K562 (cell line): ENCODE results near the gene SOCS7. TPM values are rescaled to one million over a fixed set of nuclear protein-coding genes. Genes with fewer than 3 reads are reported as not detected.

Source experiments
- ATAC-seq: fragments of 200-7000 bp; cut with Tn5 transposase; 3 replicates; pipeline ENCODE4 v1.9.1; 2020; ENCODE audit warnings: moderate library complexity
- BruUV-seq: library from RNA; stranded (reverse); fragments of 400-500 nt; replicated peaks from 2 replicates; lab custom pipeline; 2021; lab: Mats Ljungman, UMichigan
- CTCF ChIA-PET: fragments of 300-600 bp; formaldehyde crosslinking; extraction: SDS; loops from one replicate; lab custom pipeline; 2021; ENCODE audit warnings: low intra/inter-chr PET ratio; lab: Yijun Ruan, JAX
- POLR2A ChIA-PET: fragments of 300-600, 350-650 bp; sonication (Branson Sonifier 250); formaldehyde crosslinking; extraction: SDS; loops from one replicate; lab custom pipeline; 2021; ENCODE audit warnings: antibody characterized with exemption, inconsistent platforms; lab: Yijun Ruan, JAX
- DNase-seq, 4 experiments: peaks; one replicate each; pipeline versions ENCODE4 v3.0.0 to v3.0.0-alpha.2; 2011 to 2018; ENCODE audit warnings: low spot score in 3 of 4, mixed read lengths in 3 of 4; ENCODE audit errors: extremely low read depth in 1 of 4
- FAIRE-seq: peaks from 2 replicates; lab custom pipeline; 2011; peaks lifted over from hg19 to GRCh38; lab: Jason Lieb, UNC
- H2AFZ ChIP-seq: 2 replicates; pipeline ENCODE4 v1.6.0; 2011; ENCODE audit warnings: low read depth, low read length, control low read depth, inconsistent platforms
- H3K27ac ChIP-seq: fragments of 200-600 bp; 3 replicates; pipeline ENCODE4 v1.8.0; 2011; ENCODE audit warnings: low read depth, mild to moderate bottlenecking, control low read depth, inconsistent platforms, low read length, moderate library complexity, mixed read lengths; ENCODE audit errors: extremely low read depth
- H3K27me3 ChIP-seq, 2 experiments: fragments of 300-600 bp in 1 of 2; 2 replicates in 1 of 2; 3 replicates in 1 of 2; pipeline versions ENCODE4 v1.6.0 to v1.8.0; 2011; ENCODE audit warnings: inconsistent platforms in 2 of 2, low read length in 2 of 2, mild to moderate bottlenecking in 1 of 2, mixed read lengths in 1 of 2, moderate library complexity in 1 of 2; ENCODE audit not compliant: control insufficient read depth in 2 of 2, insufficient read depth in 2 of 2
- H3K36me3 ChIP-seq: fragments of 300-600 bp; 3 replicates; pipeline ENCODE4 v1.8.0; 2011; ENCODE audit warnings: mild to moderate bottlenecking, low read length, inconsistent platforms; ENCODE audit not compliant: control insufficient read depth, insufficient read depth
- H3K4me1 ChIP-seq, 2 experiments: fragments of 200-600 bp in 1 of 2; replicated peaks in 1 of 2; 2 replicates in 1 of 2; 3 replicates in 1 of 2; pipeline versions ENCODE4 v1.5.1 to v1.8.0; 2011; ENCODE audit warnings: inconsistent platforms in 2 of 2, low read length in 2 of 2, mild to moderate bottlenecking in 1 of 2, mixed read lengths in 1 of 2, moderate library complexity in 1 of 2; ENCODE audit not compliant: control insufficient read depth in 2 of 2, insufficient read depth in 2 of 2
- H3K4me2 ChIP-seq: 2 replicates; pipeline ENCODE4 v1.6.1; 2011; ENCODE audit warnings: low read length, control low read depth, inconsistent platforms, mixed read lengths; ENCODE audit not compliant: insufficient read depth
- H3K4me3 ChIP-seq: fragments of 200-600 bp; sonication (generic), shearing (Covaris generic); 2 replicates; pipeline ENCODE4 v1.5.1; 2016; ENCODE audit warnings: control low read depth, inconsistent platforms
- H3K79me2 ChIP-seq: fragments of 200-600 bp; 3 replicates; pipeline ENCODE4 v1.8.0; 2011; ENCODE audit warnings: low read length, inconsistent platforms; ENCODE audit not compliant: control insufficient read depth, insufficient read depth
- H3K9ac ChIP-seq, 2 experiments: 2 replicates each; pipeline versions ENCODE4 v1.6.0 to v1.6.1; 2011; ENCODE audit warnings: low read depth in 2 of 2, low read length in 2 of 2, control low read depth in 1 of 2, inconsistent platforms in 1 of 2, mild to moderate bottlenecking in 1 of 2, mixed read lengths in 1 of 2; ENCODE audit not compliant: insufficient read depth in 1 of 2
- H3K9me1 ChIP-seq: one replicate; pipeline ENCODE4 v1.6.0; 2011; ENCODE audit warnings: inconsistent platforms, mild to moderate bottlenecking, low read length, moderate library complexity; ENCODE audit not compliant: control insufficient read depth, insufficient read depth
- H3K9me3 ChIP-seq: replicated peaks from 2 replicates; pipeline ENCODE4 v1.5.1; 2011; ENCODE audit warnings: low read depth, low read length, inconsistent platforms; ENCODE audit not compliant: control insufficient read depth, insufficient read depth
- H4K20me1 ChIP-seq: replicated peaks from 2 replicates; pipeline ENCODE4 v1.6.1; 2011; ENCODE audit warnings: low read length, inconsistent platforms, mixed read lengths; ENCODE audit not compliant: control insufficient read depth, insufficient read depth
- CEBPZ ChIP-seq: fragments of 150-350 bp; IDR thresholded peaks from 2 replicates; pipeline ENCODE4 v1.6.1; 2014; ENCODE audit warnings: low read depth, mild to moderate bottlenecking, low read length, borderline replicate concordance
- FOXP1 ChIP-seq: sonication (generic); formaldehyde crosslinking; IDR thresholded peaks from 2 replicates; pipeline ENCODE4 v1.8.0; 2022; ENCODE audit warnings: mild to moderate bottlenecking, missing genetic modification reagents
- HNRNPLL ChIP-seq: fragments of 200-400 bp; formaldehyde crosslinking; IDR thresholded peaks from 2 replicates; pipeline ENCODE4 v1.6.1; 2017; ENCODE audit warnings: low read length, low read depth, mild to moderate bottlenecking; ENCODE audit not compliant: poor library complexity, severe bottlenecking
- MAFK ChIP-seq: IDR thresholded peaks from 2 replicates; pipeline ENCODE4 v1.6.1; 2011; ENCODE audit warnings: low read length, improper control_type of control experiment
- MECOM ChIP-seq: fragments of 250-450 bp; sonication (Bioruptor Pico); IDR thresholded peaks from 2 replicates; pipeline ENCODE4 v1.8.0; 2022; ENCODE audit warnings: inconsistent platforms
- MEF2D ChIP-seq: conservative IDR thresholded peaks from 2 replicates; pipeline ENCODE4 v1.6.1; 2016; ENCODE audit warnings: low read depth, missing genetic modification characterization, missing compliant biosample characterization
- SMAD4 ChIP-seq: fragments of 250-450 bp; sonication (Bioruptor Pico); conservative IDR thresholded peaks from 2 replicates; pipeline ENCODE4 v1.8.0; 2021; ENCODE audit warnings: inconsistent platforms, mild to moderate bottlenecking, moderate library complexity
- SREBF2 ChIP-seq: sonication (generic); formaldehyde crosslinking; IDR thresholded peaks from 2 replicates; pipeline ENCODE4 v1.4.0; 2020; ENCODE audit warnings: mild to moderate bottlenecking, missing genetic modification reagents
- STAG1 ChIP-seq: sonication (generic); formaldehyde crosslinking; IDR thresholded peaks from 2 replicates; pipeline ENCODE4 v1.5.0; 2020; ENCODE audit warnings: missing genetic modification reagents, borderline replicate concordance
- TEAD2 ChIP-seq: fragments of 450-650 bp; IDR thresholded peaks from 2 replicates; pipeline ENCODE4 v1.6.1; 2016; ENCODE audit warnings: missing genetic modification characterization, control low read depth, missing compliant biosample characterization
- ZNF165 ChIP-seq: fragments of 250-450 bp; sonication (Bioruptor Pico); IDR thresholded peaks from 2 replicates; pipeline ENCODE4 v1.4.0; 2020; ENCODE audit warnings: borderline replicate concordance
- ZNF766 ChIP-seq: fragments of 200-800 bp; sonication (Bioruptor generic); conservative IDR thresholded peaks from 2 replicates; pipeline ENCODE4 v1.6.1; 2016; ENCODE audit warnings: missing genetic modification characterization, missing compliant biosample characterization
- WGBS: fragments of 100-300 bp; shearing (Covaris generic); methylation state at CpG from one replicate; pipeline ENCODE4 v1.1.6; 2016; ENCODE audit warnings: low coverage, mixed read lengths; ENCODE audit not compliant: insufficient coverage; ENCODE audit errors: missing lambda C conversion rate; 5-methylcytosine and 5-hydroxymethylcytosine counted together
- in situ Hi-C: fragments of 300-500 bp; cut with MboI; formaldehyde crosslinking; loops from 4 replicates; pipeline ENCODE4 v1.15.0; 2018; ENCODE audit warnings: inconsistent platforms, mixed read lengths
- intact Hi-C: fragments of 100-400 bp; cut with micrococcal nuclease; formaldehyde crosslinking; loops from 2 replicates; pipeline ENCODE4 v1.14.2; 2022
- polyA plus RNA-seq, 8 experiments: library from polyadenylated mRNA; depleted of rRNA in 4 of 8; stranded (reverse) in 5 of 8; unstranded in 3 of 8; fragments of >200 nt; fragmentation: Nextera tagmentation in 2 of 8; fragmentation: Illumina TruSeq in 1 of 8; extraction: Ambion mirVana in 2 of 8; extraction: Trizol in 1 of 8; gene quantifications; 2 replicates each; pipeline versions ENCODE4 v1.2.1 to v1.2.3, GENCODE V29; 2011 to 2014; ENCODE audit warnings: inconsistent platforms in 1 of 8, missing spikeins in 1 of 8
- total RNA-seq, 7 experiments: library from RNA; depleted of rRNA in 6 of 7; stranded (reverse); fragments of >200 nt in 6 of 7; fragmentation: Illumina TruSeq in 2 of 7; extraction: Trizol in 2 of 7; gene quantifications; 2 replicates each; pipeline versions ENCODE4 v1.2.1 to v1.2.3, GENCODE V29; 2011 to 2021; ENCODE audit warnings: low replicate concordance in 1 of 7
- TF ChIP-seq, protein P1 (sequence below): IDR thresholded peaks from 3 replicates; pipeline ENCODE4 v1.6.1; 2011; ENCODE audit warnings: borderline replicate concordance, mild to moderate bottlenecking; ENCODE audit not compliant: insufficient read length, insufficient read depth
- TF ChIP-seq, protein P2 (sequence below): IDR thresholded peaks from 2 replicates; pipeline ENCODE4 v1.6.1; 2012; ENCODE audit warnings: low read depth, low read length, improper control_type of control experiment, borderline replicate concordance

Gene SOCS7
- total and polyA plus RNA-seq, 9 of the 15 experiments (the other 6 are each of a cell fraction or from before 2014, with no cell fraction given), result 0.94 to 14.5 (median 8.2) TPM

GRCh38 chr17:38358586-38359513 lies 7.2 kb downstream of the SOCS7 start:
- H2AFZ ChIP-seq, result no peak overlapping the region
- H3K79me2 ChIP-seq, result peaks cover 13% of the 10 kb centered on the region; the same call in 1 of the 3 replicates
- H3K27ac ChIP-seq, result no peak overlapping the region
- no peak overlapping the region for H3K4me3 ChIP-seq
- FAIRE-seq (no peak), ATAC-seq (no peak), DNase-seq (no peak)
- BruUV-seq, result no TSS peak
- POLR2A ChIA-PET, result interaction anchor here (0.6 to 1.6 kb wide), 5 partner anchors 10 to 57 kb away, joined by 3 to 5 read pairs (median 4); no protein-coding TSS in a partner anchor
- intact Hi-C loops (no loop called here), in situ Hi-C loops (no loop called here)
- H4K20me1 ChIP-seq, result peaks cover 4% of the 10 kb centered on the region; the same call in 1 of the 2 replicates
- no peaks in the 10 kb centered on the region for H3K9me1 ChIP-seq
- no peak overlapping the region for H3K9ac ChIP-seq
- no peaks in the 10 kb centered on the region for H3K27me3 ChIP-seq
- peaks cover 0 to 6% of the 10 kb centered on the region in 2 experiments; a peak in 2 of 5 replicates for H3K4me1 ChIP-seq
- H3K9me3 ChIP-seq, result no peaks in the 10 kb centered on the region
- CTCF ChIA-PET, result no interaction called here
- WGBS, result 79% methylated on average over 9 of the region's 9 CpGs
- peaks cover 11% of the 10 kb centered on the region; the same call in 2 of the 3 replicates for H3K36me3 ChIP-seq
- no peak overlapping the region for H3K4me2 ChIP-seq
- TF ChIP-seq SMAD4 (CRISPR knock-in tag) (no peak), FOXP1 (CRISPR knock-in tag) (no peak), MECOM (no peak), STAG1 (CRISPR knock-in tag) (no peak), TEAD2 (tag) (no peak), CEBPZ (no peak), HNRNPLL (no peak), ZNF165 (no peak), ZNF766 (CRISPR knock-in tag) (no peak), MEF2D (tag) (no peak), SREBF2 (CRISPR knock-in tag) (no peak), MAFK (no peak)
- TF ChIP-seq, protein P1, sequence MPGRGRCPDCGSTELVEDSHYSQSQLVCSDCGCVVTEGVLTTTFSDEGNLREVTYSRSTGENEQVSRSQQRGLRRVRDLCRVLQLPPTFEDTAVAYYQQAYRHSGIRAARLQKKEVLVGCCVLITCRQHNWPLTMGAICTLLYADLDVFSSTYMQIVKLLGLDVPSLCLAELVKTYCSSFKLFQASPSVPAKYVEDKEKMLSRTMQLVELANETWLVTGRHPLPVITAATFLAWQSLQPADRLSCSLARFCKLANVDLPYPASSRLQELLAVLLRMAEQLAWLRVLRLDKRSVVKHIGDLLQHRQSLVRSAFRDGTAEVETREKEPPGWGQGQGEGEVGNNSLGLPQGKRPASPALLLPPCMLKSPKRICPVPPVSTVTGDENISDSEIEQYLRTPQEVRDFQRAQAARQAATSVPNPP, result no peak
- TF ChIP-seq, protein P2, sequence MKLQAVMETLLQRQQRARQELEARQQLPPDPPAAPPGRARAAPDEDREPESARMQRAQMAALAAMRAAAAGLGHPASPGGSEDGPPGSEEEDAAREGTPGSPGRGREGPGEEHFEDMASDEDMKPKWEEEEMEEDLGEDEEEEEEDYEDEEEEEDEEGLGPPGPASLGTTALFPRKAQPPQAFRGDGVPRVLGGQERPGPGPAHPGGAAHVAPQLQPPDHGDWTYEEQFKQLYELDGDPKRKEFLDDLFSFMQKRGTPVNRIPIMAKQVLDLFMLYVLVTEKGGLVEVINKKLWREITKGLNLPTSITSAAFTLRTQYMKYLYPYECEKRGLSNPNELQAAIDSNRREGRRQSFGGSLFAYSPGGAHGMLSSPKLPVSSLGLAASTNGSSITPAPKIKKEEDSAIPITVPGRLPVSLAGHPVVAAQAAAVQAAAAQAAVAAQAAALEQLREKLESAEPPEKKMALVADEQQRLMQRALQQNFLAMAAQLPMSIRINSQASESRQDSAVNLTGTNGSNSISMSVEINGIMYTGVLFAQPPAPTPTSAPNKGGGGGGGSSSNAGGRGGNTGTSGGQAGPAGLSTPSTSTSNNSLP, result no peak
